Epithelial cell of prostate (primary cell): ENCODE results near the gene POLR2J2.
"Not testable (repeated sequence)": the region's sequence is repeated elsewhere in the genome, so short reads cannot be mapped to it uniquely, and the experiment has no call there.

Source experiments
- DNase-seq: peaks from one replicate; pipeline ENCODE4 v3.0.0-alpha.2; 2011; ENCODE audit warnings: low read depth, low spot score
- H3K27ac ChIP-seq: fragments of 450-650 bp; 2 replicates; pipeline ENCODE4 v1.5.1; 2017; ENCODE audit warnings: mild to moderate bottlenecking

POLR2J2 gene

DNA sequence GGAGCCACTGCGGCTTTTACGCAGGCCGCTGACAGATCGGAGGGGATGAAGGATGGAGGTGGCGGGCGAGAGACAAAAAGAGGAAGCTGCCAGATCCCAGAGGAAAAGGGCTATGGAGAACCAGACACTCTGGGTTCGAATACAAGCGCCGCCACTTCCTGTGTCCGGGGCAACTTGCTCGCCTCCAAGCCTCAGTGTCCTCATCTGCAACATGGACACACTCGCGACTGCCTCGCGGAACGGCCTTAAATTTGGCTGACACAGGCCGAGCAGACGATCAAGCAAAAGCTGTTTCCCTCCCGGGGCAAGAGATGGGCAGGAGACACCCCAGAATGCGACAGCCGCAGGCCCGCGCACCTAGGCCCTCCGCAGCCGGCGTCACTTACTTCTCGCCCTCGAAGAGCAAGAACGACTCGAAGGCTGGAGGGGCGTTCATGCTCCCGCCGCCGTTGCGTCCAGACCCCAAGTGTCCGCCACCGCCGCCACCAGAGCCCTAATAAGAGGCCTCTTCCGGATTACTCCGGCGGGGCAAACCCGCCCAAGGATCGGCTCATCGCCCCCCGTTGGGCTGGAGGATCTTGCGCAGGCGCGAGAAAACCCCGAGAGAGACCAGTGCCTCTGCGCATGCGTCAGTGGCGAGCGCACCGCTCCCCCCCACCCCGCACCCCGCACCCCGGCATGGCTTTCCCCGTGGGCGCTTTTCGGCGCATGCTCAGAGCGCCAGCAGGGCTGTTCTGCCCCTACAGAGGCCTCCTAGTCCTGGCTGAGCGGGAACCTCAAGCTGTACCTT is at the start of gene POLR2J2:
Gene POLR2J2, minus strand, starts transcription at position 498 of the 790 bp plus-strand sequence. Its CDS starts 62 bp downstream, at position 436.
- DNase-seq, H3K27ac ChIP-seq: not testable (repeated sequence)

DNA sequence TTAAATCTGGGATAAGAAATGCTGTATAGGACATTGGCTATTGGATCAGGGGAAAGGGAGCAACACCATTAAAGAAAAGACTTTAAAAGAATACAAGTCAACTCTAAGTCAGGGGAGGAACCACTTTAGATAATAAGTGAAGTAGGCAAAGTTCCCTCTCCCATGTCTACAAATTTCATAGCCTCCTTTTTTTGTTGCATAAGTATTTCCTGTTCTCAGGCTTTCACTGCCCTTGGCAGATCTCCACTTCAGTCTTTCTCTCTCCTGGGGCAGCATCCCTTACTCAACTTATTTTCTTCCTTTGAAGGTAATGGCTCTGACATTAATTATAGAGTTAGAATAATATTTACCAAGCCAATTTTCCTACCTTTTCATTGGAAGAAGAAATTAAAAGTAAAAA is 47.0 kb upstream of the POLR2J2 start:
- DNase-seq, H3K27ac ChIP-seq: not testable (repeated sequence)

DNA sequence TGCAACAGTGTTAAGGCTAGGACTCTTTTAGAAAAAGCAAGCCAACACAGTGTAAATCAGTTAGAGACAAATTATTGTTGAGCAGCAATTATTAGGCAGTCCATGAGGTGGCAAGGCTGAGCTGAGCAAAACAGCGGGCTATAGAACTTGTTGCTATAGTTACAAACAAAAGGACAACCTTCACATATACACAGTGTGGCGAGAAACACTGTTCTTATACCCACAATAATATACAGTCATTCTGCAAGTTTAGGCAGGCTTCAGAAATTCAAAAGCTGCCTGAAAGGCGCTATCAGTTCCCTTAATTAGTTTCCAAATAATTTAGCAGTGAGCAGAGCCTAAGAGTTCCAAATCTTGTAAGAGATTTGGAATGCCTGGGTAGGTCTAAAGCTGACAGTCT is 44.3 kb upstream of the POLR2J2 start:
- peak overlapping the region; percentile 47 for H3K27ac ChIP-seq
- DNase-seq, result not testable (repeated sequence)

DNA sequence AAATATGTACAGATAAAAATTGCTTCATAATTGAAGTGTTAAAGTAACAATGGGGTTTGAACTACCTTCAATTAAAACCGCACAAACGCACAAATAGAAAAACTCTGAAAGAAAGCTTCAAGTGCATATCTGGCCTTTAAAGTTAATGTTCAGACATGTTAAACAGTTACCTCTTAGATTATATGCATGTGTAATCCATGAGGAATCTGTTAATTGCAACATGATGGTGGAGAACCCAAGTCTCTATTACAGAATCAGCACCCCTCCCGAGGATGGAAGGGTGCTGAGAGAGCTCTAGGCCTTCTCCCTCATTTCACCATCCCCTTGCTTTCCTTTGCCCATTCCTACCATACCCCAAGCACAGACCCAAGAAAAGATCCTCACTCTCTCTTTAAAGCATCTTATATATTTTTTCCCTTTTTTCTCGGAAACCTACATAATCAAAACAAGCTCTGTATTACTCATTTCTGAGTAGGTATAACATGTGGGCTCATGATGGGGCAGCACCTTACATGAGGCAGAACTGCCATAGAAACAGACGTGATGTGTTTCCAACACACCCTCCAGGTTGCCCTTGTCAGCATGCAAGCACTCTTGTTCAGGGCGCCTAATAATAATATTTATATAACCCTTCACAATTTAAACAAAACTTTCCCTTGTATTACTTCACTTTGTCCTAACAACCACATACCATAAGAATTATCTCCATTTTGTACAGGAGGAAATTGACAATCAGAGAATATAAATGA is 43.5 kb upstream of the POLR2J2 start:
- H3K27ac ChIP-seq, result peak overlapping the region; percentile 73
- not testable (repeated sequence) for DNase-seq

DNA sequence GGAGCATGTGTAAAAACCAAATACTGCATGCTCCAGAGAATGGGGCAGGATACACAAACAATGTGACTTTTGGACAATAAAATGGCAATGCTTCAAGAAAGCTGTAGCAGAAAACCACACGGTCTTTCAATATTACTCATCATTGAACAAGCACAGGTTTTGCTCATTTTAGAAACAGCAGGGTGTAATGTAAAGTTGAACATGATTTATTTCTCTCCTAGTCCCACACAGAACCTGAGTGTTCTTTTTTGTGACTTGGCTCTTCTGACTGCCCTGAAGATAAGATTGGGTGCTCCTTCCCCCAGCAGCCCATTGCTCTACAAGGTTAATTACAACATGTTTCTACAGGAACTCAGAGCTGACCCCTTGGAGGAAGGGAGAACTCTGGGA is 42.2 kb upstream of the POLR2J2 start:
- not testable (repeated sequence) for DNase-seq
- peak overlapping the region; percentile 73 for H3K27ac ChIP-seq

DNA sequence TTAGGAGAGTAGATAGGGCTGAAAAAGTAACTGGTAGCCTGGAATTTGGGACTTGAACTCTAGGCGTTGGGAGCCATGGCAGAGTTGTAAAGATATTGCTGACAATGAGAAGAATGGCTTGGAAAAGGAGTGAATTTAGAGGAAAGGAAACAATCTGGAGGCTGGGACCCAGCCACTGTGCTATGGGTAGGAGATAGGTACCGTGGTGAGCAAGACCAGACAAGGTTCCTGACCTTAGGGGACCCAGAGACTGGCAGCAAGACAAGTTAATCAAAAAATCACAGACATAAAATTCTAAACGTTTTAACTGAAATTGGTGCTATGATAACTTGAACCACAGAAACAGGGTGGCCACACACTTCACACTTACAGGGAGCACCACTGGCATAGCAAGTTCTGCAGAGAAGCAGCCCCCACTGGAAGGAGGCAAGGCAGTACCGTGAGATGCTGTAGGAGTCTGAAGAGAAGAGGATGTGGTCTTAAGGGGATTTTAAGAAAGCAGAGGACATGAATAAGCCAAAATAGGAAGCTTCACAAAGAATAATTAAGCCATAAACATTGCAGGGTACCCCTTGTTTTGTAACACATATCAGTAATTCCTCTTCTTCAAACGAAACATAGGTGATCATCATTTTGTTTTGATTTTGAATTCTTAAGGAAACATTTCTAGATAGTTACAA is 41.7 kb upstream of the POLR2J2 start:
- DNase-seq, result not testable (repeated sequence)
- H3K27ac ChIP-seq, result peak overlapping the region; percentile 73

DNA sequence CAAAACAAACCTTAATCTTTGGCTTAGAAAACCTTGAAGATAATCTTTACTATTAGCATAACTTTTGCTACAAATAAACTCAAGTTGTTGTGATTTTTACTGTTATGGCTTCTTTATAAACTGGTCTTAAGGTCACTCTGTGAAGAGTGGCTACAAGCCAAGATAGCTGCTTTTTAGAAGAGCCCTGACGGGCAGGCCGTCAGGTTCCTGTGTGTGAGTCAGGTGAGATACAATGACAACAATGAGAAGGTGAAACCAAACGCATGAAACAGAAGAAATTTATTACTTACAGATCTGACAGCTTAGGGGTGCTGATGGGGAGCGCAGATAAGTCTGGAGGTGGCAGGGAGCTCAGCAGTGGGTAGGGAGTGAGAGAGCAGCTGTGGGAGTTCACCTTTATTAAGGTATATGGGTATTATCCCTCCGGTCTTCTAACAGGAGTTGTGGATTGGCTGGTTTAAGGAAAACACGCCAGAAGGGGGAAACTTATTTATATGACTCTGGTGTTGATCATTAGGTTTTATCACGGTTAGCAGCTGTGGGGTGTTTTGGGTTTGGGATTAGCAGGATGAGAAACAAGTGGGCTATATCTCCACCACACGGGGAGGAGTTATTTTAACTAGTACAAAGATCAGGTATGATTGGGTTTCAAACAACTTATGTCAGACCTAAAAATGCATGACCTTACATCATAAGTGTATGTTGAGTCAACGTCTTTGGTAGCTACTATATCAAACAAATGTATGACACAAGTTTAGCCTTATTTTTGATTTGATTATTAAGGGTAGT is 27.7 kb upstream of the POLR2J2 start:
- not testable (repeated sequence) for H3K27ac ChIP-seq, DNase-seq

DNA sequence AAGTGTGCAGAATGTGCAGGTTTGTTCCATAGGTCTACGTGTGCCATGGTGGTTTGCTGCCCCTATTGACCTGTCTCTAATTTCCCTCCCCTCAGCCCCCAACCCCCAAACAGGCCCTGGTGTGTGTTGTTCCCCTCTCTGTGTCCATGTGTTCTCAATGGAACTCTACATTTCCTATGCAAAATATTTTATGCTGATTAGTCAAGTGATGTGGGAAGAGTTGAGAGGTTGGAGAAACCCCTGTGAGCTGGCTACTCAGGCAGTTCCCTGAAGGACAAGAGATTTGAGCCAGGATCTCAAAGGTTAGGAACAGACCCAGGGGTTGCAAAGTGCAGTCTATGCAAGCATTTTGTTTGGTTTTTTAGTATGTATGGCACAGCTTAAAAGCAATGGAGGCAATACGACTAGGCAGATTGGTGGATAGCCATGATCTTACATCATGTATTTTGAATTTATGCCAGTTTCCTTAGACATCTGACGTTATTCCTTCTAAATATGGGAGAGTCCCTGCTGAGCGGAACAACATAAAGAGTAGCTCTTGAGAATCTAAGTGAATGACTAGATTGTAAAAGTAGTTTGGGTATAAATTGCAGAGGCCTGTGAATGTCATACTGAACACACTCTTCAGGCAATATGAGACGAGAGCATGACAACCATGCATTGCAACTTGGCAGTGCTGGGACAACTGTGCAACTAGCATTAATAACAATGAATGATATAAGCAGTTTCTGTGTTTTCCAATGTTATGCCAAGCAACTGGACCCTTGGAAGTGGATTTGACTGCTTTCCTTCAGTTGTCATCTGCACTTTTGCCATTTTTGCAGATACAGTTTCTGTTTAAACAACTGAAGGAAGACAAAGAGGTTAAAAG is 26.4 kb upstream of the POLR2J2 start:
- DNase-seq, H3K27ac ChIP-seq: not testable (repeated sequence)

DNA sequence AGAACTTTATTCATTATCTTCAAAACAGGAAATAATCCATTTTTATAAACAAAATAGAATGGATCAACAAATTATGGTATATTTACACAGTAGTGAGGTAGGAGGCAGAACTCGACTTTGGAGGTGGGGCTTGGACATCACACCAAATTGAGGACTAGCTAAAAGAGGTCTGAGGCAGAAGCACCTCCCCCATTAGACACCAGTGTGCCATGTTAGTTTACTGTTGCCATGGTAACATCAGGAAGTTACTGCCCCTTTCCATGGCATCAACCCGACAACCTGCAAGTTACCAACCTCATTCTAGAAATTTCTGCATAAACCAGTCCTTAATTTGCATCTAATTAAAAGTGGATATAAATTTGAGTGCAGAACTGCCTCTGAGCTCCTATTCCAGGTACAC is 24.5 kb upstream of the POLR2J2 start:
- DNase-seq, H3K27ac ChIP-seq: not testable (repeated sequence)

DNA sequence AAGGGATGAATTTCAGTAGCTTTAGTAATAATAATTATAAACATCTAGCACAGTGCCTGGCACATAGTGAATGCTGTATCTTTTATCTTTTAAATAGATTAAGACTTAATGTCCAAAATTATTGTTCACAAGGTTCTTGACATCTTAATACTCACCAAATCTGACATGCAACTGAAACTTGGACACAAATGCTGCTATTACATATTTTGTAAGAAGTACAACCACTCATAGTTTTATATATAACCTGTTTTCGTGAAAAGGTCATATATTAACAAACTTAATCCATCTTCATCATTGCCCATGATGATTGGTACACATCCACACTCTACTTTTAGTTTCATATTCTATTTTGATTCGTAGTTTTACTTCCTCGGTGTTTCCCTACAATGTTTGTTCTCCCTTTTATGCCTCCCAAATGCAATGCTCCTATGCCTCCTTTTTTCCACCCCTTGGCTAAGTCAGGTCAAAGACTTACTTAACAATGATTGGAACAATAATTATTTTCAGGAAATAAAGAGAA is 23.6 kb upstream of the POLR2J2 start:
- not testable (repeated sequence) for H3K27ac ChIP-seq

DNA sequence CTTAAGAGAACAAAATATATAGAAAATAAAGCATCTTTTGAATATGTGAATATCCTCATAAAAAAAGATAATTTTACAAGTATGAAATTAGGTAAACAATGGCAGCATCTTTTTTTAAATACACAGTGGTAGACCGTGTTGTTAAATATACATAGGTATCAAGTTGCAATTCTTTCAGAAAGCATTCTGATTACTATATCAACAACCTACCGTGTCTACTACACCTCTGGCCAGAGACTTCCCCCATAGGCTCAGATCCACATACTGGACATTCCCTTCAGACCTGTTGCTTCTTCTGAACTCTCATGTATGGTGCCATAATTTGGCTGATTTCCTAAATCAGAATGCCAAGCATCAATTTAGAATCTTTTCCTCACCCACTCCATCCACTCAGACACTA is 22.5 kb upstream of the POLR2J2 start:
- not testable (repeated sequence) for H3K27ac ChIP-seq, DNase-seq

More for the DNA sequence above, 23.6 kb upstream of the POLR2J2 start:
- not testable (repeated sequence) for DNase-seq

DNA sequence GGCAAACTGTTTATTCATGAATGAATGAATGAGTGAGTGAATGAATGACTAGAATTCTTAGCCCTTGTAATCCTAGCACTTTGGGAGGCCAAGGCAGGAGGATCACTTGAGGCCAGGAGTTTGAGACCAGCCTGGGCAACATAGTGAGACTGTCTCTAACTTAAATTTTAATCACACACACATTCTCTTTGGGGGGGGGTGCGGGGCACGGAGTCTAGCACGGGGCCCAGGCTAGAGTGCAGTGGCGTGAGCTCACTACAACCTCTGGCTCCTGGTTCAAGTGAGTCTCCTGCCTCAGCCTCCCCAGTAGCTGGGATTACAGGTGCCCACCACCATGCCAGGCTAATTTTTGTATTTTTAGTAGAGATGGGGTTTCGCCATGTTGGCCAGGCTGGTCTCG is 19.1 kb upstream of the POLR2J2 start:
- not testable (repeated sequence) for DNase-seq, H3K27ac ChIP-seq

DNA sequence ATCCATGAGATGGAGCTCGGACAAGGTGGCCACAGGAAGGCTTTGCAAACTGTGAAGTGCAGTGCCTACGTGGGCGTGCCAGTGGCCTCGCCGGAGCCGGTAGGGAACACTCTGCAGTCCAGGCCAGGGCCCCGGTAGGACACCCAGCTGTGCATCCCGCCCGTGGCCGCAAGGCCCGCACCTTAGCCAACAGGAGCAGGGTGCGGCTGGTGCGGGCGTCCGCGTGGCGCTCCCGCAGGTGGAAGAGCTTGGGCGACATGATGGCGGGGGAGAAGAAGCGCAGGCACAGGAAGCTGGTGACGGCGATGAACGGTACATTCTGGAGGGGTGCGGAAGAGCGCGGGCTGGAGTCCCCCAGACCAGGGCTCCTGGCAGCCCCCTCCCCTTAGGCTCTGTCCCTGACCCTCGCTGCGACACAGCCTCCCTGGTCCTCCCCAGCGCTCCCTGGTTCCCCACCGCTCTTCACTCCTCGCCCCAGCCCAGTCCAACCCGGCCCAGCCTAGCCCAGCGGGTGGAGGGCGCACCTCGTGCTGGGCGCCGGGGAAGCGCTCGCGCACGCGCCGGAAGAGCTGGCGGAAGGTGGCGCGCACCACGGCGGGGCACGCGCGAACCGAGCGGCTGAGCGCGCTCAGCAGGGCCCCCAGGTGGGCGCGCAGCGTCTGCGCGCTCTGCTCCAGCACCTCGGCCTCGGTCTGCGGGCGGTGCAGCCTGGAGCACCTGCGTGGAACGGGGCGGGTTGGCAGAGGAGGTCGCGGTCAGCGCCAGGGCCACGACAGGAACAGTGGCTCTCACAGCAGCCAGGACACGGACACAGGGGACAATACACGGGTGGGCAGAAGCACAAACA is 18.2 kb upstream of the POLR2J2 start:
- DNase-seq, H3K27ac ChIP-seq: not testable (repeated sequence)

DNA sequence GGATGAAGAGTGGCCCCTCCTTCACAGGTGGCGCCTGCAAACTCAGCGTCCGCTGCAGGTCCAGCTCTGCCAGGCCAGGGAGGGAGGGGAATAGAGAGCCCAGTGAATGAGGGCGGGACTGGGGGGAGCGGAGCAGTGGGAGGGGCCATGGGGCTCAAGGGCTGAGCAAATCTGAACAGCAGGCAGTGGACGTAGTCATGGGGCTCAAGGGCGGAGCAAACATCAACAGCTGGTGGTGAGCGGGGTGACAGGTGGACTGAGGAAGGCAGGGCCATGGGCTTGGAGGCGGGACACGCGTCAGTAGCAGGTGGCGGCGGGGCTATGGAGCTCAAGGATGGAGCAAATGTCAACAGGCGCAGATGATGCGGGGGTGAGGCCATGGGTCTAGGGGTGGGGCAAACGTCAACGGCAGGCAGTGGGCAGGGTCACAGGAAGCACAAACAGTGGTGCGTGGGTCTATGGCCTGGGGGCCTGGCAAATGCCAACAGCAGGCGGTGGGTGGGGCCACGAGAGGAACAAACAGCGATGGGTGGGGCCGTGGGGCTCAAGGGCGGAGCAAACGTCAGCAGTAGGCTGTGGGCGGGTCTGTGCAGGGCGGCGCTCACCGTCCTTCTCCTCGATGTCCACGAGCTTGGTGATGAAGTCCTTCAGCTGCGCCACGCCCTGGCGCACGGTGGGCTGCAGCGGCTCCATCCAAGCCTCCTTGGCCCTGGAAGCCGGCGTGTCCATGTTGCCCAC is 17.0 kb upstream of the POLR2J2 start:
- not testable (repeated sequence) for H3K27ac ChIP-seq, DNase-seq

DNA sequence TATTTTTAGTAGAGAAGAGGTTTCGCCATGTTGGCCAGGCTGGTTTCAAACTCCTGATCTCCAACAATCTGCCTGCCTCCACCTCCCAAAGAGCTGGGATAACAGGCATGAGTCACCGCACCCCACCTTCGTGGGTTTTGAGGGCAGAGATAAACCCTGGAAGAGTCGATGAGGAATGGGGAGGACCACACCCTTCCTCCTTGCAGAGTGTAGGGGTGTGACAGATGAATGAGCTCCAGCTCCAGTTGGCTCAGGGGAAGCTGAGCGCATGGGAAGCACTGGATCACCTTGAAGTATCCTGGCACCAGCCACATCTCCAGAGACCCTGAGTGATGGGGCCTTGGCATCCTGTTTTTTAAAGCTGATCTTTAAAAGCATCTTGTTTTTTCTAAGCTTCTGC is 11.1 kb upstream of the POLR2J2 start:
- DNase-seq, H3K27ac ChIP-seq: not testable (repeated sequence)

DNA sequence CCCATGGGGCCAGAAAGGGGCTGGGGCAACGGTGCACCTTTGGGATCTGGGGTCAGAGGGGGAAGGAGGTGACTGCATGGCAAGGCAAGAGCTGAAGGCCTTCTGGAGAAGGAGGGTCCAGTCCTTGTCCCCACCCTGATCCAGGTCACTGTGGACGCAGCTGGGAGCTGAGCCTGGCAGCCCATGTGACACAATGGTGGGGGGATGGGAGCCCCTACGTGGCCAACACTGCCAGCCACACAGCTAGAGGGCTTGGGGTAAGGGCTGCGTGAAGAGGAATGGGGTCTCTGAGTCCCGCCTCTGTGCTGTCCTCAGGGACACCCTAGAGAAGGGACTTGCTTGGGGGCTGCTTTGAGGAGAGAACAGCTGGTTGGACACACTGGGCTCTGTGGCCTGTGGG is 9.3 kb upstream of the POLR2J2 start:
- H3K27ac ChIP-seq, DNase-seq: not testable (repeated sequence)

DNA sequence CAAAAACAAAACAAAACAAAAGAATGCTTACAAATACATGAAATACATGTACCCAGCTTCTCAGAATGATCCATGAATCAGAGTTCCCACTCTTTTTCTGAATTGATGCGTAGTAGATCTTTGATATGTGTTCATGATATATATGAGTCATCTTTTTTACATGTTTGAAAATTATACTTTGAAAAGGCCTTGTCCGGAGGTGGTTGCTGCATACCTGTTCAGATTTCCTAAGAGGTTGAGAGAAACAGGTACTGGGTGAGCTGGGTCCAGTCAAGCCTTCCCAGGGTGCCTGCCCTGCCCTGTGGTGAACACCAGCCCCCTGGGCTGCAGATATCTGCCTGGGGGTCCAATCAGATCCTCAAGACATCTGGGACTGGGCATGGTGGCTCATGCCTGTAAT is 4.1 kb upstream of the POLR2J2 start:
- not testable (repeated sequence) for DNase-seq, H3K27ac ChIP-seq
